ENCODE data around the gene UXS1. TPM values are rescaled to one million over a fixed set of nuclear protein-coding genes. Genes with fewer than 3 reads are reported as not detected.

Gene UXS1
- total RNA-seq, 2 experiments from 2014 or later = 35.6 to 37.7 TPM

- ChIA-PET POLR2A (interaction anchor here (0.9 kb wide), 1 partner anchor 32 kb away, joined by 3 read pairs; no protein-coding TSS in a partner anchor), CTCF (interaction anchor here (0.6 to 3.7 kb wide), 3 partner anchors 20 to 63 kb away, joined by 3 to 15 read pairs (median 3); no protein-coding TSS in a partner anchor)
- Mint-ChIP-seq H3K36me3 (ENCODE audit: low read depth) (peaks cover 53% of the 10 kb centered on the region), H3K4me1 (peaks cover 86% of the 10 kb centered on the region), H3K4me3 (peak overlapping the region; percentile 70), H3K27me3 (no peaks in the 10 kb centered on the region), H3K27ac (peak overlapping the region; percentile 91), H3K9me3 (ENCODE audit: low read depth) (no peaks in the 10 kb centered on the region)
- DNase-seq (no peak), ATAC-seq (no peak)
- intact Hi-C loops (cut with DNase I, micrococcal nuclease) = loop anchor here in 1 of 2 experiments (2.0 to 5.0 kb wide), 2 partner anchors 31 to 54 kb away; no protein-coding TSS in a partner anchor
Observed at GRCh38 chr2:106161341-106161740, 32.8 kb downstream of the UXS1 start.

GRCh38 chr2:106160786-106161261 is 33.3 kb downstream of the UXS1 start:
- Mint-ChIP-seq H3K4me1 (peaks cover 88% of the 10 kb centered on the region), H3K4me3 (peak overlapping the region; percentile 70), H3K36me3 (ENCODE audit: low read depth) (peaks cover 57% of the 10 kb centered on the region), H3K9me3 (ENCODE audit: low read depth) (no peaks in the 10 kb centered on the region), H3K27me3 (no peaks in the 10 kb centered on the region), H3K27ac (peak overlapping the region; percentile 91)
- intact Hi-C loops (cut with DNase I, micrococcal nuclease) = loop anchor here (1.0 to 5.0 kb wide), 3 partner anchors 32 to 54 kb away; partner anchors contain the start of gene UXS1 (in 1 of the 2)
- CTCF ChIA-PET = interaction anchor here (0.8 to 3.7 kb wide), 5 partner anchors 9 to 74 kb away, joined by 3 to 15 read pairs (median 5); no protein-coding TSS in a partner anchor
- ATAC-seq (peak; percentile 71), DNase-seq (peak; percentile 70)
- POLR2A ChIA-PET = interaction anchor here (0.9 kb wide), 2 partner anchors 23 to 33 kb away, joined by 3 read pairs; no protein-coding TSS in a partner anchor

GRCh38 chr2:106159866-106160785 is 34.0 kb downstream of the UXS1 start:
- peak overlapping the region; percentile 91 for H3K27ac Mint-ChIP-seq
- DNase-seq (peak; percentile 79), ATAC-seq (peak; percentile 80)
- H3K4me3 Mint-ChIP-seq = peak overlapping the region; percentile 70
- intact Hi-C loops (cut with DNase I, micrococcal nuclease) = loop anchor here (1.0 to 5.0 kb wide), 3 partner anchors 33 to 53 kb away; partner anchors contain the start of gene UXS1 (in 1 of the 2)
- ChIA-PET POLR2A (interaction anchor here (0.5 to 1.0 kb wide), 7 partner anchors 15 to 357 kb away, joined by 3 to 5 read pairs (median 3); no protein-coding TSS in a partner anchor), CTCF (interaction anchor here (0.8 to 3.7 kb wide), 7 partner anchors 10 to 73 kb away, joined by 3 to 15 read pairs (median 5); no protein-coding TSS in a partner anchor)
- peaks cover 64% of the 10 kb centered on the region for H3K36me3 Mint-ChIP-seq (ENCODE audit: low read depth)
- peaks cover 87% of the 10 kb centered on the region for H3K4me1 Mint-ChIP-seq
- H3K27me3 Mint-ChIP-seq = no peaks in the 10 kb centered on the region
- no peaks in the 10 kb centered on the region for H3K9me3 Mint-ChIP-seq (ENCODE audit: low read depth)

- Mint-ChIP-seq H3K27ac (peak overlapping the region; percentile 91), H3K4me1 (peaks cover 77% of the 10 kb centered on the region), H3K9me3 (ENCODE audit: low read depth) (peaks cover 3% of the 10 kb centered on the region), H3K27me3 (no peaks in the 10 kb centered on the region), H3K4me3 (peak overlapping the region; percentile 70), H3K36me3 (ENCODE audit: low read depth) (peaks cover 68% of the 10 kb centered on the region)
- ChIA-PET CTCF (interaction anchor here (1.1 to 3.7 kb wide), 5 partner anchors 11 to 54 kb away, joined by 3 to 15 read pairs (median 5); no protein-coding TSS in a partner anchor), POLR2A (interaction anchor here (1.0 to 1.3 kb wide), 2 partner anchors 21 to 51 kb away, joined by 3 read pairs; no protein-coding TSS in a partner anchor)
- DNase-seq = no peak
- no peak for ATAC-seq
- intact Hi-C loops (cut with DNase I, micrococcal nuclease) = no loop called here
Observed at GRCh38 chr2:106158871-106159270, 35.2 kb downstream of the UXS1 start.

- Mint-ChIP-seq H3K4me3 (peak overlapping the region; percentile 70), H3K4me1 (peaks cover 72% of the 10 kb centered on the region), H3K27ac (peak overlapping the region; percentile 91), H3K9me3 (ENCODE audit: low read depth) (peaks cover 9% of the 10 kb centered on the region), H3K36me3 (ENCODE audit: low read depth) (peaks cover 71% of the 10 kb centered on the region), H3K27me3 (no peaks in the 10 kb centered on the region)
- DNase-seq = no peak
- intact Hi-C loops (cut with DNase I, micrococcal nuclease) = no loop called here
- ChIA-PET POLR2A (interaction anchor here (1.3 kb wide), 1 partner anchor 20 kb away, joined by 3 read pairs; no protein-coding TSS in a partner anchor), CTCF (interaction anchor here (0.9 to 3.7 kb wide), 6 partner anchors 10 to 58 kb away, joined by 3 to 15 read pairs (median 5); no protein-coding TSS in a partner anchor)
- no peak for ATAC-seq
Observed at GRCh38 chr2:106158131-106158530, 36.0 kb downstream of the UXS1 start.

- ChIA-PET POLR2A (interaction anchor here (1.7 kb wide), 1 partner anchor 19 kb away, joined by 3 read pairs; no protein-coding TSS in a partner anchor), CTCF (interaction anchor here (1.2 to 2.8 kb wide), 3 partner anchors 9 to 17 kb away, joined by 3 to 8 read pairs (median 4); no protein-coding TSS in a partner anchor)
- H3K36me3 Mint-ChIP-seq (ENCODE audit: low read depth) = peaks cover 72% of the 10 kb centered on the region
- H3K4me1 Mint-ChIP-seq = peaks cover 65% of the 10 kb centered on the region
- intact Hi-C loops (cut with DNase I, micrococcal nuclease) = no loop called here
- peaks cover 14% of the 10 kb centered on the region for H3K9me3 Mint-ChIP-seq (ENCODE audit: low read depth)
- DNase-seq = no peak
- no peaks in the 10 kb centered on the region for H3K27me3 Mint-ChIP-seq
- peak overlapping the region; percentile 3 for H3K4me3 Mint-ChIP-seq
- peak overlapping the region; percentile 51 for H3K27ac Mint-ChIP-seq
- ATAC-seq = no peak
Observed at GRCh38 chr2:106157416-106157815, 36.7 kb downstream of the UXS1 start.

- intact Hi-C loops (cut with DNase I, micrococcal nuclease) = no loop called here
- DNase-seq (no peak), ATAC-seq (no peak)
- POLR2A ChIA-PET = interaction anchor here (1.7 kb wide), 1 partner anchor 18 kb away, joined by 3 read pairs; no protein-coding TSS in a partner anchor
- H3K9me3 Mint-ChIP-seq (ENCODE audit: low read depth) = peaks cover 14% of the 10 kb centered on the region
- CTCF ChIA-PET = interaction anchor here (1.2 to 2.8 kb wide), 3 partner anchors 8 to 16 kb away, joined by 3 to 8 read pairs (median 4); no protein-coding TSS in a partner anchor
- H3K4me3 Mint-ChIP-seq = no peak overlapping the region
- no peaks in the 10 kb centered on the region for H3K27me3 Mint-ChIP-seq
- peaks cover 58% of the 10 kb centered on the region for H3K4me1 Mint-ChIP-seq
- no peak overlapping the region for H3K27ac Mint-ChIP-seq
- H3K36me3 Mint-ChIP-seq (ENCODE audit: low read depth) = peaks cover 75% of the 10 kb centered on the region
Observed at GRCh38 chr2:106156305-106157296, 37.5 kb downstream of the UXS1 start.

- Mint-ChIP-seq H3K4me3 (no peak overlapping the region), H3K27ac (no peak overlapping the region), H3K27me3 (no peaks in the 10 kb centered on the region), H3K9me3 (ENCODE audit: low read depth) (peaks cover 14% of the 10 kb centered on the region), H3K4me1 (peaks cover 31% of the 10 kb centered on the region), H3K36me3 (ENCODE audit: low read depth) (peaks cover 86% of the 10 kb centered on the region)
- ATAC-seq = no peak
- POLR2A ChIA-PET = no interaction called here
- intact Hi-C loops (cut with DNase I, micrococcal nuclease) = no loop called here
- DNase-seq = no peak
- CTCF ChIA-PET = no interaction called here
Observed at GRCh38 chr2:106153781-106154180, 40.3 kb downstream of the UXS1 start.

GRCh38 chr2:106147665-106148064 is 46.4 kb downstream of the UXS1 start:
- ChIA-PET CTCF (interaction anchor here (0.6 to 1.8 kb wide), 4 partner anchors 10 to 390 kb away, joined by 3 to 9 read pairs (median 4); no protein-coding TSS in a partner anchor), POLR2A (interaction anchor here (1.1 kb wide), 1 partner anchor 9 kb away, joined by 3 read pairs; no protein-coding TSS in a partner anchor)
- DNase-seq (no peak), ATAC-seq (peak; percentile 44)
- peaks cover 61% of the 10 kb centered on the region for H3K36me3 Mint-ChIP-seq (ENCODE audit: low read depth)
- H3K4me1 Mint-ChIP-seq = peaks cover 44% of the 10 kb centered on the region
- no peaks in the 10 kb centered on the region for H3K27me3 Mint-ChIP-seq
- peaks cover under 1% of the 10 kb centered on the region for H3K9me3 Mint-ChIP-seq (ENCODE audit: low read depth)
- H3K27ac Mint-ChIP-seq = peak overlapping the region; percentile 74
- intact Hi-C loops (cut with DNase I, micrococcal nuclease) = loop anchor here in 1 of 2 experiments (10.0 kb wide), 1 partner anchor 47 kb away; the partner anchor contains the start of gene UXS1
- H3K4me3 Mint-ChIP-seq = no peak overlapping the region

GRCh38 chr2:106147159-106147558 is 46.9 kb downstream of the UXS1 start:
- intact Hi-C loops (cut with DNase I, micrococcal nuclease) = loop anchor here in 1 of 2 experiments (10.0 kb wide), 1 partner anchor 48 kb away; the partner anchor contains the start of gene UXS1
- peaks cover 62% of the 10 kb centered on the region for H3K36me3 Mint-ChIP-seq (ENCODE audit: low read depth)
- peaks cover 49% of the 10 kb centered on the region for H3K4me1 Mint-ChIP-seq

More at GRCh38 chr2:106147159-106147558, 46.9 kb downstream of the UXS1 start:
- H3K4me3 Mint-ChIP-seq = no peak overlapping the region
- no peak for DNase-seq
- peak overlapping the region; percentile 52 for H3K27ac Mint-ChIP-seq
- ChIA-PET CTCF (interaction anchor here (0.6 to 1.8 kb wide), 3 partner anchors 12 to 391 kb away, joined by 3 to 9 read pairs (median 3); no protein-coding TSS in a partner anchor), POLR2A (interaction anchor here (1.1 kb wide), 1 partner anchor 9 kb away, joined by 3 read pairs; no protein-coding TSS in a partner anchor)
- no peaks in the 10 kb centered on the region for H3K9me3 Mint-ChIP-seq (ENCODE audit: low read depth)
- no peaks in the 10 kb centered on the region for H3K27me3 Mint-ChIP-seq
- ATAC-seq = no peak
